WI38 (cell line): ENCODE data around the gene MITF.

Experiments
- H3K4me3 ChIP-seq: 2 replicates; pipeline ENCODE4 v1.5.1; 2011; ENCODE audit warnings: low read depth, mild to moderate bottlenecking, control low read depth, low read length
- TF ChIP-seq, protein P1 (sequence below): IDR thresholded peaks from 2 replicates; pipeline ENCODE4 v1.5.1; 2012; ENCODE audit warnings: low read depth, mild to moderate bottlenecking, control low read depth, low read length

Gene MITF

DNA sequence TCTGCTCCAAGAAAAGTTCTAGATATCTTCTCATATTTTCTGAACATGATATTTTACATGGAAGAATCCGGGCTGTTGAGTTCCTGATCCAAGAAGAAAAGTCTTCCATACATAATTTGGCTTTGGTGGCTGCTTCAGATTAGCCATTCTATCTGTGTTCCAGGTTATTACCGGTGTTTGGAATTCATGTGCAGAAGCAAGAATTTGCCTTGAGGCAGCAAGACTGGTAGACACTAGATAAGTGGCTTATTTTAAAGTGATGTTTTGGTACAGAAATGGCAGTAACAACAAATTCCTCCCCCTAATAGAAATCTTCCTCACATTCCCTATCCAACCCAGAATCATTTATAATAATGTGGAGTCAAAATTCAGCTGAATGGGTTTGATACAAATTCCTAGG lies 29.2 kb downstream of the MITF start:
- no peak overlapping the region for H3K4me3 ChIP-seq
- TF ChIP-seq, protein P1, sequence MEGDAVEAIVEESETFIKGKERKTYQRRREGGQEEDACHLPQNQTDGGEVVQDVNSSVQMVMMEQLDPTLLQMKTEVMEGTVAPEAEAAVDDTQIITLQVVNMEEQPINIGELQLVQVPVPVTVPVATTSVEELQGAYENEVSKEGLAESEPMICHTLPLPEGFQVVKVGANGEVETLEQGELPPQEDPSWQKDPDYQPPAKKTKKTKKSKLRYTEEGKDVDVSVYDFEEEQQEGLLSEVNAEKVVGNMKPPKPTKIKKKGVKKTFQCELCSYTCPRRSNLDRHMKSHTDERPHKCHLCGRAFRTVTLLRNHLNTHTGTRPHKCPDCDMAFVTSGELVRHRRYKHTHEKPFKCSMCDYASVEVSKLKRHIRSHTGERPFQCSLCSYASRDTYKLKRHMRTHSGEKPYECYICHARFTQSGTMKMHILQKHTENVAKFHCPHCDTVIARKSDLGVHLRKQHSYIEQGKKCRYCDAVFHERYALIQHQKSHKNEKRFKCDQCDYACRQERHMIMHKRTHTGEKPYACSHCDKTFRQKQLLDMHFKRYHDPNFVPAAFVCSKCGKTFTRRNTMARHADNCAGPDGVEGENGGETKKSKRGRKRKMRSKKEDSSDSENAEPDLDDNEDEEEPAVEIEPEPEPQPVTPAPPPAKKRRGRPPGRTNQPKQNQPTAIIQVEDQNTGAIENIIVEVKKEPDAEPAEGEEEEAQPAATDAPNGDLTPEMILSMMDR: no peak

DNA sequence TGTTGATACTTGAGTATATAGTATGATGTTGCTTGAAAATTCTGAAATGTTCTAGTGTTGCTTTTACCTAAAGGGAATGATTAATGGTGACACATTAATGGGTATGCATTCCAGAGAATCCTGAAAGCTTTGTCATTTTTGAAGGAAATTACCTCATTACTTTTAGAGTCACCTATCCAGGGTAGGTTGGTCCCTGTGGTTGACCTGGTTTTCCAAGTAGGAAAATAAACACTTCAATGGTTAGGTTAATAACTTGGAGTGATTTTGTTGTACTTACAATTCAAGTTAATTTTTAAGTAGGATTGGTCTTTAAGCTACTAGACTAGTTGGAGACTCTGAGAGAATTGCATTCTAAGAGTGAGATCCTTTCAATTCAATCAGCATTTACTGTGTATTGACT lies 31.0 kb downstream of the MITF start:
- TF ChIP-seq, protein P1: no peak
- H3K4me3 ChIP-seq: no peak overlapping the region

DNA sequence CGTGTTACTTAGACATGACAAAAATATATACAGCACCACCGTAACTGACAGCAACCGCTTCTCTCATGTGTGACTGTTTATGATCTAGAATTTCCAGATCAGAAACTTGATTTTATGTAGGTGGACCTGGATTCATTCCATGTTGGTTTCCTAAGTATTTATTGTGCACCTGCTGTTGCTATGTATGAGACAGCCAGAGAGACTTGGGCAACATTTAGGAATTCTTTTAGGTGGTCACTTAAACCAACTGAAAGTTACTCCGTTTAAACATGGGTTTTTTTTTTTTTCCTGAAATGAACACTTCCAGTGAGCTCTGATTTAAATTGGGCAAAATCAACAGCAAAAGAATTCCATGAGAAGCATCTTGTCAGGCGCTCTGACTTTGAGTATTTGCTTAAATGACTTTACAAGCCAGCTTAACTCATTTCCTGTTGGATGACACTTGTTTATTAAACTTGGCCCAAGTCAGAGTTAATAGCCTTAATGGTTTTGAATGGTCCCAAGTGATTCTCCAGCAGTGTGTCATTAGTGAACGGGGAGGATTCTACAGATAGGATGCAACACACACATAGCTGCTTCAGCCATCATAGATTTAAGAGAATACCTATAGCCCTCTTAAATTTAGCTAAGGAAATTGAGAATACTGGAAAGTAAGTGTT lies 31.8 kb downstream of the MITF start:
- TF ChIP-seq, protein P1: no peak

DNA sequence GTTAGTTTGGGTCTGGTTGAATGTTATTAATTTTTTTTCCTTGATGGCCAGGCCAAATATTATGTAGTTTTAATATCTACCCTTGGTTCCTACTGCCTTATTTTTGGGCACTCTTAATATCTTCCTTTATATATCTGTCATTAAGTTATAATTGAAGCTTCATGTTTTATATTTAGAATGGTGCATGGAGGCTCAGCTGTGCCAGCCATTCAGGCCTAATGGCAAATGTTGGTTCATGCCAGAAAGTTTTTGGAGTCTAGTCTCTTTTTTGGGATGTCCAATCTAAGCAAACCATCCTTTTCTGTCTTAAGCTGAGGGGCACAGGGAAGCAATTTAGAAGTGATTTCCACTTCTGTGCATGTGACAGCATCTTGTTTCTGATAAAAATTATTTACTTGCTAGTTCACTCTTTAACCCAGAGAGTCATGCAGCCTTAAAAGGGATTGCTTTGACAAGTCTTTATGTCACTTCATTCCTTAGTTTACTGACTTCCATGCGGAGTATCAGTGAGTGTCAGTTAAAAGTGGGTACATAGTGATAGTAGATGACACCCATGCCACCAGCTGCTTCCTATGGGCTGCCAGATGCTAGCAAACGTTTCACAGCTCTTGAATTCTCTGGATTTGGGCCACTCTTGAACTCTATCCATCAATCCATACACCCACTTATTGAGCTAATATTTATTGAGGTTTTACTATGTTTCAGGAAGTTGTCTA lies 33.0 kb downstream of the MITF start:
- TF ChIP-seq, protein P1: no peak
- no peak overlapping the region for H3K4me3 ChIP-seq

More for the DNA sequence above, 31.8 kb downstream of the MITF start:
- no peak overlapping the region for H3K4me3 ChIP-seq

DNA sequence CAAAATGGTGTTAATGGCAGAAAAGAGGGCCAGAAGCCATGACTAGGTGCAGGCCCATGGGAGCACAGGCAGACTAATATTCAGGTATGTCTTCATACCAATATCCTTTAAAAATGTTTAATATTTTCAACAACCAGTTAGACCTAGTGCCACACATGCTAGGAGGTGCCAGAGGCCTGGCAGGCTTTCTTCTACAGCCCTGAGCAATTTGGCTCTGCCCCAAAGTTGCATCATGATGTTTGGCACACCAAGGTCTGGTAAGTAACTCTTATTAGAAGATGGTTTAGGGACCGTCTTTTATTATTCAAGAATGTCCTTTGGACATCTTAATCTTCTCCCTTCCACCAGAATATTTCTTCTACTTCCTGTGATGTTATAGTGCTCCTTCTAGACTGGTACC lies 34.8 kb downstream of the MITF start:
- no peak overlapping the region for H3K4me3 ChIP-seq
- TF ChIP-seq, protein P1: no peak

DNA sequence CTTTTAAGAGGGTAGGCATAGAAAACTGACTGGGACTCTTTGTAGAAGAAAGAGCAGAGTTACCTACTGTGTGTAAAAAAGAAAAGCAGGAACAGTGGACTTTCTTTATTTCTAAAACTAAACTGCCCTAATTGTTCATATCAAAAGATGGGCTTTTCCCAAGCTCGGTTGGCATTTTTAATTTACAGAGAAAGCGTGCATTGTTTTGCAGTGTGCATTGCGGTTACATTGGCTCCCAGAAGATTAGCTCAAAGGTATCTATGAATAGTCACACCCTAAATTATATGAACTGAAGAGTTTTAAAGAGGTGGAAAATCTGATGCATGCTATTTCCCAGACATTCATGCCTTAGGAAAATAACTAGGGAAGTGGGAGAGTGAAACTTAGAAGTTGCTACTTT lies 36.5 kb downstream of the MITF start:
- no peak overlapping the region for H3K4me3 ChIP-seq
- TF ChIP-seq, protein P1: no peak

DNA sequence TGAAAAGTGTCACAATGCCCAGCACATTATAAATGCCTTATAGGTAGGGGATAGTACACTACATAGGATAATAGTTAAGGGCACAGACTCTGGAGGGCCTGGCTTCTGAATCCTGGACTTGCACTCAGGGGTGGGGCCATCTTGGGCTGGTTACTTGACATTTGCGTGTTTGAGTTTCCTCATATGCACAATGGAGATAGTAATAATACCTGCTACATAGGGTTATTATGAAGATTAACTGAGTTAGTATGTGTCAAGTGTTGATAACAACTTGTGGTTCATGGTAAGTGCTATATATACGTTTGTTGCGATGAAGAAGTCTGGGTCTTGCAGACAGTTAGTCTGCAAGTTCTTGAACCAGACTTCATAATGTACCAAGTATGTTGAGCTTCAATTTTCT lies 37.0 kb downstream of the MITF start:
- TF ChIP-seq, protein P1: no peak

More for the DNA sequence above, 37.0 kb downstream of the MITF start:
- H3K4me3 ChIP-seq: no peak overlapping the region
